H9 (cell line): ENCODE data around the gene ZNF3. TPM values are rescaled to one million over a fixed set of nuclear protein-coding genes. Genes with fewer than 3 reads are reported as not detected.
A peak's percentile ranks its signal among the peaks of the same experiment; 100 is the strongest.

ENCODE experiments used
- DNase-seq: peaks from one replicate; pipeline ENCODE4 v3.0.0-alpha.2; 2017
- H2AFZ ChIP-seq: one replicate; pipeline ENCODE4 v1.6.1; 2013; ENCODE audit warnings: mild to moderate bottlenecking, low read length, control low read depth, moderate library complexity
- H2AK5ac ChIP-seq: 2 replicates; pipeline ENCODE4 v1.6.1; 2013; ENCODE audit warnings: low read length, control low read depth, mixed read lengths; ENCODE audit not compliant: insufficient read length
- H2BK120ac ChIP-seq: one replicate; pipeline ENCODE4 v1.6.1; 2013; ENCODE audit warnings: low read depth, mild to moderate bottlenecking, low read length, control low read depth, inconsistent platforms; ENCODE audit not compliant: poor library complexity, severe bottlenecking
- H2BK12ac ChIP-seq: 2 replicates; pipeline ENCODE4 v1.6.1; 2013; ENCODE audit warnings: low read length, control low read depth, mixed read lengths, low read depth; ENCODE audit not compliant: insufficient read length
- H2BK15ac ChIP-seq: 2 replicates; pipeline ENCODE4 v1.6.1; 2013; ENCODE audit warnings: low read depth, low read length, control low read depth
- H2BK20ac ChIP-seq: one replicate; pipeline ENCODE4 v1.6.1; 2013; ENCODE audit warnings: low read depth, mild to moderate bottlenecking, low read length, control low read depth, inconsistent platforms; ENCODE audit not compliant: poor library complexity, severe bottlenecking
- H2BK5ac ChIP-seq: 2 replicates; pipeline ENCODE4 v1.6.1; 2013; ENCODE audit warnings: low read length, control low read depth, mixed read lengths; ENCODE audit not compliant: insufficient read length
- H3K14ac ChIP-seq: 2 replicates; pipeline ENCODE4 v1.6.1; 2013; ENCODE audit warnings: low read length, control low read depth; ENCODE audit not compliant: insufficient read depth
- H3K18ac ChIP-seq: 2 replicates; pipeline ENCODE4 v1.6.1; 2013; ENCODE audit warnings: low read depth, mild to moderate bottlenecking, mixed read lengths, low read length, control low read depth; ENCODE audit not compliant: insufficient read length
- H3K23ac ChIP-seq: 2 replicates; pipeline ENCODE4 v1.6.1; 2013; ENCODE audit warnings: low read length, control low read depth, mixed read lengths, low read depth; ENCODE audit not compliant: insufficient read length
- H3K23me2 ChIP-seq: 2 replicates; pipeline ENCODE4 v1.6.1; 2013; ENCODE audit warnings: low read depth, mild to moderate bottlenecking, mixed read lengths, low read length, control low read depth; ENCODE audit not compliant: insufficient read length, poor library complexity, severe bottlenecking
- H3K27ac ChIP-seq: 2 replicates; pipeline ENCODE4 v1.5.1; 2013; ENCODE audit warnings: low read length, control low read depth, mixed read lengths, low read depth; ENCODE audit not compliant: insufficient read length
- H3K27me3 ChIP-seq: 2 replicates; pipeline ENCODE4 v1.6.1; 2013; ENCODE audit warnings: low read length, control low read depth, inconsistent platforms; ENCODE audit not compliant: insufficient read depth
- H3K4ac ChIP-seq: 2 replicates; pipeline ENCODE4 v1.6.1; 2013; ENCODE audit warnings: low read depth, mild to moderate bottlenecking, control low read depth, inconsistent platforms, low read length, moderate library complexity
- H3K4me1 ChIP-seq: 2 replicates; pipeline ENCODE4 v1.6.1; 2013; ENCODE audit warnings: low read length, control low read depth, inconsistent platforms; ENCODE audit not compliant: insufficient read depth
- H3K4me2 ChIP-seq: 2 replicates; pipeline ENCODE4 v1.6.1; 2013; ENCODE audit warnings: low read length, control low read depth, mixed read lengths; ENCODE audit not compliant: insufficient read length, insufficient read depth
- H3K56ac ChIP-seq: 2 replicates; pipeline ENCODE4 v1.6.1; 2013; ENCODE audit warnings: low read depth, mild to moderate bottlenecking, mixed read lengths, low read length, control low read depth; ENCODE audit not compliant: insufficient read length
- H3K79me1 ChIP-seq: 2 replicates; pipeline ENCODE4 v1.6.1; 2013; ENCODE audit warnings: low read depth, mild to moderate bottlenecking, moderate library complexity, low read length, control low read depth, inconsistent platforms; ENCODE audit not compliant: insufficient read depth, poor library complexity, severe bottlenecking
- H3K79me2 ChIP-seq: 2 replicates; pipeline ENCODE4 v1.6.1; 2013; ENCODE audit warnings: low read length, control low read depth, inconsistent platforms; ENCODE audit not compliant: insufficient read depth
- H3K9ac ChIP-seq: 2 replicates; pipeline ENCODE4 v1.6.1; 2013; ENCODE audit warnings: low read length, control low read depth, mixed read lengths; ENCODE audit not compliant: insufficient read length; ENCODE audit errors: extremely low read depth
- H3K9me3 ChIP-seq: one replicate; pipeline ENCODE4 v1.6.1; 2013; ENCODE audit warnings: low read depth, low read length, inconsistent platforms; ENCODE audit not compliant: control insufficient read depth
- H3T11ph ChIP-seq: one replicate; pipeline ENCODE4 v1.6.1; 2013; ENCODE audit warnings: mild to moderate bottlenecking, low read length, control low read depth, inconsistent platforms
- H4K20me1 ChIP-seq: one replicate; pipeline ENCODE4 v1.6.1; 2013; ENCODE audit not compliant: control insufficient read depth, insufficient read length, insufficient read depth
- H4K5ac ChIP-seq: 2 replicates; pipeline ENCODE4 v1.6.1; 2013; ENCODE audit warnings: low read depth, mild to moderate bottlenecking, mixed read lengths, low read length, control low read depth; ENCODE audit not compliant: insufficient read length
- H4K8ac ChIP-seq: replicated peaks from 2 replicates; pipeline ENCODE4 v1.6.1; 2013; ENCODE audit warnings: low read length, control low read depth, mixed read lengths, low read depth; ENCODE audit not compliant: insufficient read length
- H4K91ac ChIP-seq: 2 replicates; pipeline ENCODE4 v1.6.1; 2013; ENCODE audit warnings: low read depth, mild to moderate bottlenecking, moderate library complexity, mixed read lengths, low read length, control low read depth; ENCODE audit not compliant: insufficient read length
- H3K27ac Mint-ChIP-seq, 3 experiments: 2 replicates in 2 of 3; 3 replicates in 1 of 3; pipeline ENCODE4 v1.8.0; 2020 to 2021; ENCODE audit warnings: mixed read lengths in 3 of 3, mild to moderate bottlenecking in 1 of 3, moderate library complexity in 1 of 3
- H3K27me3 Mint-ChIP-seq: 2 replicates; pipeline ENCODE4 v1.8.0; 2021; ENCODE audit warnings: low read depth, mild to moderate bottlenecking, moderate library complexity, mixed read lengths
- H3K36me3 Mint-ChIP-seq, 3 experiments: 2 replicates in 2 of 3; 3 replicates in 1 of 3; pipeline ENCODE4 v1.8.0; 2020 to 2021; ENCODE audit warnings: low read depth in 3 of 3, mixed read lengths in 3 of 3; ENCODE audit not compliant: insufficient read depth in 1 of 3
- H3K4me1 Mint-ChIP-seq, 2 experiments: 2 replicates each; pipeline ENCODE4 v1.8.0; 2020; ENCODE audit warnings: mixed read lengths in 2 of 2
- H3K4me3 Mint-ChIP-seq, 2 experiments: 2 replicates in 1 of 2; 3 replicates in 1 of 2; pipeline ENCODE4 v1.8.0; 2020 to 2021; ENCODE audit warnings: mild to moderate bottlenecking in 2 of 2, mixed read lengths in 2 of 2, moderate library complexity in 1 of 2
- H3K9me3 Mint-ChIP-seq, 2 experiments: 2 replicates in 1 of 2; 3 replicates in 1 of 2; pipeline ENCODE4 v1.8.0; 2020; ENCODE audit warnings: mild to moderate bottlenecking in 2 of 2, mixed read lengths in 2 of 2, moderate library complexity in 1 of 2
- WGBS: extraction: QIAGEN DNeasy Blood & Tissue Kit; methylation state at CpG from one replicate; pipeline ENCODE4 v1.1.7; 2013; ENCODE audit warnings: missing lambda C conversion rate, low lambda C conversion rate, mixed read lengths; ENCODE audit not compliant: insufficient read length; ENCODE audit errors: extremely low coverage; 5-methylcytosine and 5-hydroxymethylcytosine counted together
- total RNA-seq: library from RNA; stranded (reverse); gene quantifications from 2 replicates; pipeline ENCODE4 v1.2.1, GENCODE V29; 2021
- TF ChIP-seq, protein P1 (sequence below): fragments of 200-600 bp; sonication (generic); conservative IDR thresholded peaks from 3 replicates; pipeline ENCODE4 v1.8.0; 2021; ENCODE audit warnings: antibody characterized with exemption, mild to moderate bottlenecking

The ZNF3 gene
- total RNA-seq, 1 experiment from 2014 or later = 60.4 TPM

DNA sequence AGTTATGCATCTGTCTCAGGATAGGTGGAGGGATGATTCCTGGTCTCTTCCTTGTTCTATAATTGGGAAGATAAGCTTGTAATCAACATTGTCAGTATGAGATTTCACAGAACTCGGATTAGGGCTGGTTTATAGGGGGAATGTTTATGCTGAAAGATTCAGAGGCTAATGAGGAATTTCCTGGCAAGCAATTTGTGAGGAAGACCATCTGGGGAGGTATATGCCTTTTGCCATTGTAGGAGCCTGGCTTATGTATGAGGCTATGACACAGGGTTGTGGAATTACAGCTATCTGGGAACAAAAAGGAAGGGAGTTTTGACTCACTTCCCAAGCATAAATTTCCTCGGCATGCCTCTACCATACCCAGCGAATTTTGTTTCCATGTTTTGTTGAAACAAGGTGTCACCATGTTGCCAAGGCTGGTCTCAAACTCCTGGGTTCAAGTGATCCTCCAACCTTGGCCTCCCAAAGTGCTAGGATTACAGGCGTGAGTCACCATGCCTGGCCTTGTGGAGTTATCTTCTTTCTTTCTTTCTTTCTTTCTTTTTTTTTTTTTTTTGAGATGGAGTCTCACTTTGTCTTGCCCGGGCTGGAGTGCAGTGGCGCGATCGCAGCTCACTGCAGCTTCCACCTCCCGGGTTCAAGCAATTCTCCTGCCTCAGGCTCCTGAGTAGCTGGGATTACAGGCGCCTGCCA lies 5.7 kb upstream of the ZNF3 start:
- peaks cover 4% of the 10 kb centered on the region for H3K23me2 ChIP-seq
- H2BK15ac ChIP-seq = no peak overlapping the region
- H2BK5ac ChIP-seq = no peak overlapping the region
- H3K14ac ChIP-seq = no peak overlapping the region
- no peaks in the 10 kb centered on the region for H3K4me1 ChIP-seq
- no peaks in the 10 kb centered on the region for H4K20me1 ChIP-seq
- H3K27ac Mint-ChIP-seq = peak overlapping the region in 1 of 3 experiments; percentile 77; a peak in 2 of 7 replicates
- peaks cover 14 to 22% of the 10 kb centered on the region in 2 experiments for H3K4me1 Mint-ChIP-seq
- no peak overlapping the region for H3T11ph ChIP-seq
- no peak overlapping the region for H2AK5ac ChIP-seq
- no peak overlapping the region for H3K56ac ChIP-seq
- H2BK12ac ChIP-seq = no peak overlapping the region
- H2BK120ac ChIP-seq = no peak overlapping the region
- no peaks in the 10 kb centered on the region for H3K79me1 ChIP-seq
- H3K27ac ChIP-seq = no peak overlapping the region
- H3K36me3 Mint-ChIP-seq = peaks cover 23 to 26% (median 24%) of the 10 kb centered on the region in 3 experiments
- H3K4ac ChIP-seq = no peak overlapping the region
- no peaks in the 10 kb centered on the region for H3K9me3 ChIP-seq
- WGBS = no CpG with 5 or more reads among the region's 10 CpGs
- TF ChIP-seq, protein P1, sequence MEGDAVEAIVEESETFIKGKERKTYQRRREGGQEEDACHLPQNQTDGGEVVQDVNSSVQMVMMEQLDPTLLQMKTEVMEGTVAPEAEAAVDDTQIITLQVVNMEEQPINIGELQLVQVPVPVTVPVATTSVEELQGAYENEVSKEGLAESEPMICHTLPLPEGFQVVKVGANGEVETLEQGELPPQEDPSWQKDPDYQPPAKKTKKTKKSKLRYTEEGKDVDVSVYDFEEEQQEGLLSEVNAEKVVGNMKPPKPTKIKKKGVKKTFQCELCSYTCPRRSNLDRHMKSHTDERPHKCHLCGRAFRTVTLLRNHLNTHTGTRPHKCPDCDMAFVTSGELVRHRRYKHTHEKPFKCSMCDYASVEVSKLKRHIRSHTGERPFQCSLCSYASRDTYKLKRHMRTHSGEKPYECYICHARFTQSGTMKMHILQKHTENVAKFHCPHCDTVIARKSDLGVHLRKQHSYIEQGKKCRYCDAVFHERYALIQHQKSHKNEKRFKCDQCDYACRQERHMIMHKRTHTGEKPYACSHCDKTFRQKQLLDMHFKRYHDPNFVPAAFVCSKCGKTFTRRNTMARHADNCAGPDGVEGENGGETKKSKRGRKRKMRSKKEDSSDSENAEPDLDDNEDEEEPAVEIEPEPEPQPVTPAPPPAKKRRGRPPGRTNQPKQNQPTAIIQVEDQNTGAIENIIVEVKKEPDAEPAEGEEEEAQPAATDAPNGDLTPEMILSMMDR = no peak
- H3K4me3 Mint-ChIP-seq = peak overlapping the region; percentile 2 to 3; a peak in 2 of 5 replicates
- H4K8ac ChIP-seq = no peak overlapping the region
- no peak for DNase-seq
- H4K91ac ChIP-seq = no peak overlapping the region
- H3K18ac ChIP-seq = no peak overlapping the region
- no peaks in the 10 kb centered on the region for H3K27me3 ChIP-seq
- H4K5ac ChIP-seq = no peak overlapping the region
- no peak overlapping the region for H2BK20ac ChIP-seq
- no peak overlapping the region for H3K4me2 ChIP-seq
- no peak overlapping the region for H3K9ac ChIP-seq
- H2AFZ ChIP-seq = no peak overlapping the region
- H3K27me3 Mint-ChIP-seq = peaks cover 5% of the 10 kb centered on the region
- no peaks in the 10 kb centered on the region for H3K79me2 ChIP-seq
- H3K9me3 Mint-ChIP-seq = no peaks in the 10 kb centered on the region; a peak in 1 of 5 replicates
- H3K23ac ChIP-seq = no peak overlapping the region
